ENCODE measurements around the gene RAPGEF1.

- TF ChIP-seq CTCF (IDR thresholded peaks at IDR 0.05; ENCODE audit: poor library complexity) (no peak), EZH2phosphoT487 (IDR thresholded peaks at IDR 0.05; ENCODE audit: low read depth, severe bottlenecking, unreplicated experiment) (no peak)
Measured at GRCh38 chr9:131674425-131675421, 65.2 kb downstream of the RAPGEF1 start.

All from hepatocyte (in vitro differentiated cells).